ENCODE results near the gene FAM20C.

FAM20C gene

GRCh38 chr7:303884-304573, 111.7 kb downstream of the FAM20C start:
- H3K36me3 ChIP-seq = no peaks in the 10 kb centered on the region
- TF ChIP-seq CTCF (IDR thresholded peaks at IDR 0.05) = no peak
- H3K27ac ChIP-seq = no peak overlapping the region
- no peaks in the 10 kb centered on the region for H3K9me3 ChIP-seq
- H3K4me1 ChIP-seq (ENCODE audit: control insufficient read depth in 1 of 2, insufficient read depth in 1 of 2, low read depth in 1 of 2, low read length in 1 of 2) = no peaks in the 10 kb centered on the region
- H3K27me3 ChIP-seq = peaks cover 5% of the 10 kb centered on the region
- H3K4me3 ChIP-seq (ENCODE audit: low read depth in 1 of 2, low read length in 1 of 2) = no peak overlapping the region

- Histone ChIP-seq H3K27me3 (no peaks in the 10 kb centered on the region), H3K9me3 (no peaks in the 10 kb centered on the region), H3K27ac (no peak overlapping the region), H3K4me3 (ENCODE audit: low read depth in 1 of 2, low read length in 1 of 2) (no peak overlapping the region), H3K36me3 (no peaks in the 10 kb centered on the region), H3K4me1 (ENCODE audit: control insufficient read depth in 1 of 2, insufficient read depth in 1 of 2, low read depth in 1 of 2, low read length in 1 of 2) (no peaks in the 10 kb centered on the region)
- no peak for TF ChIP-seq CTCF (IDR thresholded peaks at IDR 0.05)
Observed at GRCh38 chr7:304574-305409, 112.4 kb downstream of the FAM20C start.

- Histone ChIP-seq H3K4me3 (ENCODE audit: low read depth in 1 of 2, low read length in 1 of 2) (no peak overlapping the region), H3K9me3 (no peaks in the 10 kb centered on the region), H3K27ac (no peak overlapping the region), H3K27me3 (no peaks in the 10 kb centered on the region), H3K36me3 (no peaks in the 10 kb centered on the region), H3K4me1 (ENCODE audit: control insufficient read depth in 1 of 2, insufficient read depth in 1 of 2, low read depth in 1 of 2, low read length in 1 of 2) (no peaks in the 10 kb centered on the region)
- no peak for TF ChIP-seq CTCF (IDR thresholded peaks at IDR 0.05)
Observed at GRCh38 chr7:305410-306151, 113.2 kb downstream of the FAM20C start.

GRCh38 chr7:307970-308369, 115.6 kb downstream of the FAM20C start:
- no peak overlapping the region for H3K4me3 ChIP-seq (ENCODE audit: low read depth in 1 of 2, low read length in 1 of 2)
- H3K9me3 ChIP-seq = no peaks in the 10 kb centered on the region
- no peaks in the 10 kb centered on the region for H3K36me3 ChIP-seq
- TF ChIP-seq CTCF (IDR thresholded peaks at IDR 0.05) = no peak
- no peak overlapping the region for H3K27ac ChIP-seq
- H3K4me1 ChIP-seq (ENCODE audit: control insufficient read depth in 1 of 2, insufficient read depth in 1 of 2, low read depth in 1 of 2, low read length in 1 of 2) = no peaks in the 10 kb centered on the region
- H3K27me3 ChIP-seq = peaks cover 17% of the 10 kb centered on the region

- Histone ChIP-seq H3K4me3 (ENCODE audit: low read depth in 1 of 2, low read length in 1 of 2) (no peak overlapping the region), H3K27ac (no peak overlapping the region), H3K36me3 (no peaks in the 10 kb centered on the region), H3K9me3 (no peaks in the 10 kb centered on the region), H3K27me3 (peaks cover 17% of the 10 kb centered on the region), H3K4me1 (ENCODE audit: control insufficient read depth in 1 of 2, insufficient read depth in 1 of 2, low read depth in 1 of 2, low read length in 1 of 2) (no peaks in the 10 kb centered on the region)
- no peak for TF ChIP-seq CTCF (IDR thresholded peaks at IDR 0.05)
Observed at GRCh38 chr7:309586-310228, 117.3 kb downstream of the FAM20C start.
